LNCaP clone FGC (cell line): Measurements from ENCODE around the gene TAF1.
"Not testable (repeated sequence)": the region's sequence is repeated elsewhere in the genome, so short reads cannot be mapped to it uniquely, and the experiment has no call there.

ENCODE experiments used
- DNase-seq: peaks from one replicate; pipeline ENCODE4 v3.0.0-alpha.2; 2011; ENCODE audit warnings: low read depth
- H3K4me3 ChIP-seq: 2 replicates; pipeline ENCODE4 v1.5.1; 2011; ENCODE audit warnings: mild to moderate bottlenecking, low read depth, low read length, control low read depth
- TF ChIP-seq, protein P1 (sequence below): IDR thresholded peaks from 2 replicates; pipeline ENCODE4 v1.5.1; 2012; ENCODE audit warnings: mild to moderate bottlenecking; ENCODE audit not compliant: control insufficient read depth, insufficient read depth; ENCODE audit errors: extremely low read depth

TAF1 gene

DNA sequence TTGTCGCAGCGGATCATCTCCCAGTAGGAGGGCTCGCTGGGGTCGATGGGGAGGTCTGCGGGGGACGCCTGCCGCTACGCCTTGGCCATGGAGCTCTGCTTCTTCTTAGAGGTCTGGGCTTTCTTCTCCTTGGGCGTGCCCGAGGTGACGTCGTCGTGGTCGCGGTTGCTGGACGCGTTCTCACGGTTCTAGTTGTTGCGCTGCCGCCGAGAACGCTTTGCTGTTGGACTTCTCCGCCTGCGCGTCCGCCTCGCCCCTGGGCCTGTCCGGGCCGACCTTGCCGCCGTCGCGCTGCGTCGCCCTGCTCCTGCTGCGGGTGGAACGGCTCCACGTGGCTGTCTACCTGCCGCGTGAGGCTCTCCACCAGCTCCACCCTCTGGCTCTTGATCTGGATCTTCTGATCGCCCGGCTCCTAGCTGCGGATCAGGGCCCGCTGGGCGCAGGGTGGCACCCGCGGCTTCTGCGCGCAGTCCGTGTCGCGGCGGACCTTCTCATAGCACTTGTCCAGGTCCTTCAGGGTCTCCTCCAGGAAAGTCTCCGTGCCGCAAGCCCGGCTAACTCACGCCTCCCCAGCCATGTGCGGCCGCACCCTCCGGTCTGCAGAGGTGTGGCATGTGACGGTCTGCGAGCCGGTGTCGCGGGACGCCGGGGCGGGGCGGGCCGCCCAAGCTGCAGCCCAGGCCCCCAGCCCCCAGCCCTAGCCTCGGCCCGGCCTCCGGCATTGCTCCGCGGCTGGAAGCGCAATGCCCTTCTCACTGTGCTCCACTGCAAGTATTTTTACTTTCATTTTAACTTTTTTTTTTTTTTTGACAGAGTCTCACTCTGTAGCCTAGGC, 126.3 kb downstream of the TAF1 start:
- H3K4me3 ChIP-seq: no peak overlapping the region
- no peak for DNase-seq
- TF ChIP-seq, protein P1, sequence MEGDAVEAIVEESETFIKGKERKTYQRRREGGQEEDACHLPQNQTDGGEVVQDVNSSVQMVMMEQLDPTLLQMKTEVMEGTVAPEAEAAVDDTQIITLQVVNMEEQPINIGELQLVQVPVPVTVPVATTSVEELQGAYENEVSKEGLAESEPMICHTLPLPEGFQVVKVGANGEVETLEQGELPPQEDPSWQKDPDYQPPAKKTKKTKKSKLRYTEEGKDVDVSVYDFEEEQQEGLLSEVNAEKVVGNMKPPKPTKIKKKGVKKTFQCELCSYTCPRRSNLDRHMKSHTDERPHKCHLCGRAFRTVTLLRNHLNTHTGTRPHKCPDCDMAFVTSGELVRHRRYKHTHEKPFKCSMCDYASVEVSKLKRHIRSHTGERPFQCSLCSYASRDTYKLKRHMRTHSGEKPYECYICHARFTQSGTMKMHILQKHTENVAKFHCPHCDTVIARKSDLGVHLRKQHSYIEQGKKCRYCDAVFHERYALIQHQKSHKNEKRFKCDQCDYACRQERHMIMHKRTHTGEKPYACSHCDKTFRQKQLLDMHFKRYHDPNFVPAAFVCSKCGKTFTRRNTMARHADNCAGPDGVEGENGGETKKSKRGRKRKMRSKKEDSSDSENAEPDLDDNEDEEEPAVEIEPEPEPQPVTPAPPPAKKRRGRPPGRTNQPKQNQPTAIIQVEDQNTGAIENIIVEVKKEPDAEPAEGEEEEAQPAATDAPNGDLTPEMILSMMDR: no peak

DNA sequence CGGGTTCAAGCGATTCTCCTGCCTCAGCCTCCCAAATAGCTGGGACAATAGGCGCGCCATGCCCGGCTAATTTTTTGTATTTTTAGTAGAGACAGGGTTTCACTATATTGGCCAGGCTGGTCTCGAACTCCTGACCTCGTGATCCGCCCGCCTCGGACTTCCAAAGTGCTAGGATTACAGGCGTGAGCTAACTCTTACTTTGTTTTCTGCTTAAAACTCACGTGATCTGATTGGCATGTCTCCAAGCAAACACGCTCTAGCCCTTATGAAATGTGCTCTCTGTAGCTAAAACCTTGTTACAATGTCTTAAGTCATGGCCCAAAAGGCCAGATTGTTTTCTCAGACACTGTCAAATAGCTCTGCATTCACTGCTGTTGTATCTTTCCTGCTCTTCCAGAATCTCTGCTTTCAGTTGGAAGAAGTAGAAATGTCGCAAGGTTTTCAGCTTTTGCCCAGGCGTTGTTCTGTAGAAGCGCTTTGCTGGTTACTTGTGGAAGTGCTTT, 127.0 kb downstream of the TAF1 start:
- H3K4me3 ChIP-seq: no peak overlapping the region
- TF ChIP-seq, protein P1: no peak
- no peak for DNase-seq

DNA sequence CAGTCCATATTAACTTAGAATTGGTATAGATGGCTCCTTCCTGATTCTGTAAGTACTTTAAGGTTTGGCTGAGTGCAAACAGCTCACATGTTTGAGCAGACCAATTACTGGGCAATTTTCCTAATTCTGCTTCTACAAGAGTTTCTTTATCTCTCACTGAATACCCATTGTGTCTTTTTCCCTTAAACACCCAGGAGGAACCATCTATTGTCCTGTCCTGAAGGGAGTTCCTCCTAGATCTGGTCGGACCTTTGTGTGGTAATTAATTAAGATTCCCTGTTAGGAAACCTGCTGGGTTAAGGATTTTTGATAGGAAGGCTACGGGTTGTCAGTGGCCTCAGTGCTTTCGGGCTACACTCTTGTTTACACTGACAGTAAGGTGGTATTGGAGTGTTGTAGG, 129.8 kb downstream of the TAF1 start:
- not testable (repeated sequence) for DNase-seq, H3K4me3 ChIP-seq

DNA sequence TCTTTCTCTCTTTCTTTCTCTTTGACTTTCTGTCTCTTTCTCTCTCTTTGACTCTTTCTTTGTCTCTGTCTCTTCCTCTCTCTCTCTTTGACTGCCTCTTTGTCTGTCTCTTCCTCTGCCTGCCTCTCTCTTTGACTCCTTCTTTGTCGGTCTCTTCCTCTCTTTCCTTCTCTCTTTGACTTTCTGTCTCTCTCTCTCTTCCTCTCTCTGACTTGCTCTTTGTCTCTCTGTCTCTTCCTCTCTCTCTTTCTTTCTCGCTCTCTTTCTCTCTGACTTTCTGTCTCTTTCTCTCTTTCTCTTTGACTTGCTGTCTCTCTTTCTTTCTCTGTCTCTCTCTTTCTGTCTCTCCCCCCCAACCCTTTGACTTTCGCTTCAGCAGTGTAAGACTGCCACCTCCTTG, 130.3 kb downstream of the TAF1 start:
- no peak overlapping the region for H3K4me3 ChIP-seq
- TF ChIP-seq, protein P1: no peak
- DNase-seq: no peak

DNA sequence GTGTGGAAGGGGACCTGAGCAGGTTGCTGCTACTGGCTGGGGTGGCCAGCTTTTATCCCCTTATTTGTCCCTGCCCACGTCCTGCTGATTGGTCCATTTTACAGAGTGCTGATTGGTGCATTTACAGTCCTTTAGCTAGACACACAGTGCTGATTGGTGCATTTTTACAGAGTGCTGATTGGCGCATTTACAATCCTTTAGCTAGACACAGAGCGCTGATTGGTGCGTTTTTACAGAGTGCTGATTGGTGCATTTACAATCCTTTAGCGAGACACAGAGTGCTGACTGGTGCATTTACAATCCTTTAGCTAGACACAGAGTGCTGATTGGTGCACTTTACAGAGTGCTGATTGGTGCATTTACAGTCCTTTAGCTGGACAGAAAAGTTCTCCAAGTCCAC, 135.9 kb downstream of the TAF1 start:
- not testable (repeated sequence) for H3K4me3 ChIP-seq, DNase-seq

DNA sequence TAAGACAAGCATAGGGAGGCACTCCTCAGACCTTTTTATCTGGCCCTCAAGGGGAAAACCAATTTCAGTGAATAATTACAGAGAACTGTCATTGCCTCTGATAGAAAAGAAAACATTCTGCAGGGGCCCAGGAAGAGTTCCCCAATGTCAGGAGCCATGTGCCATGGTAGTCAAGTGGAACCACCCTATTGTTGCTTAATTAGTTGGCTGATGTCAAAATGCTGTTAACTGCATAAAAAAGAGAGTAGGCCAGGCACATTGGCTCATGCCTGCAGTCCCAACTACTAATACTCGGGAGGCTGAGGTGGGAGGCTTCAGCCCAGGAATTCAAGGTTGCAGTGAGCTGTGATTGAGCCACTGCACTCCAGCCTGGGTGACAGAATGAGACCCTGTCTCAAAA, 138.2 kb downstream of the TAF1 start:
- no peak overlapping the region for H3K4me3 ChIP-seq
- DNase-seq: no peak
- TF ChIP-seq, protein P1: no peak

DNA sequence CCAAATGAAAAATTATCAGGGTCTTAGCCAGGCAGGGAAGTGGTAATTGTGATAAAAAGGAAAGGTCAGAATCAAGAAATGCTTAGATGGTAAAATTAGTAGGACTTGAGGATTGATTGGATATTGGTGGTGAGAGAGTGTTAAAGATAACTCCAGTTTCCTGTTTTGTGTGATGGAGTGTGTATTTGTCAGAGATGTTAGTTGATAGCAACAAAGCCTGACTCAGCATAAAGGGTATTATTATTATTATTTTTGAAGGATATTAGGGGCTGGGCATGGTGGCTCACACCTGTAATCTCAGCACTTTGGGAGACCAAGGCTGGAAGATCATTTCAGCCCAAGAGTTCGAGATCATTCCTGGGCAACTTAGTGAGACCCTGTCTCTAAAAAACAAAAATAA, 143.1 kb downstream of the TAF1 start:
- DNase-seq: no peak
- TF ChIP-seq, protein P1: no peak
- no peak overlapping the region for H3K4me3 ChIP-seq

DNA sequence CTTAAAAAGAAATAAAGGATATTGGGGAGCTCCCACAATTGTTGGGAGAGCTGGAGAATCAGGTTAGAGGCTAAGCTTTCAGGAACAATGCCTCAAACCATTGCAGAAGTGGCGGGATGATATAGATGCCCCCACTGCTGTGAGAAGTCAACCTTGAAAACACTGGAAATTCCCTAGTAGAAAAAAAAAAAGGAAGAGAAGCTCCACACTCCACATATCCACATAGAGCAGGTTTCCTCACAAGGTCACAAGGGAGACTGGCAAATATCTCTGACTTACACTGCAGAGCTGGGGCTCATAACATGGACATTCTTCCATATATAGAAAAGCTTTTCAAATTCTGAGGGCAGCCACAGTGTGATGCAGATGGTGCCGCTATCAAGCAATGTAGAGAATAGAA, 144.0 kb downstream of the TAF1 start:
- DNase-seq: no peak
- no peak overlapping the region for H3K4me3 ChIP-seq
- TF ChIP-seq, protein P1: no peak

DNA sequence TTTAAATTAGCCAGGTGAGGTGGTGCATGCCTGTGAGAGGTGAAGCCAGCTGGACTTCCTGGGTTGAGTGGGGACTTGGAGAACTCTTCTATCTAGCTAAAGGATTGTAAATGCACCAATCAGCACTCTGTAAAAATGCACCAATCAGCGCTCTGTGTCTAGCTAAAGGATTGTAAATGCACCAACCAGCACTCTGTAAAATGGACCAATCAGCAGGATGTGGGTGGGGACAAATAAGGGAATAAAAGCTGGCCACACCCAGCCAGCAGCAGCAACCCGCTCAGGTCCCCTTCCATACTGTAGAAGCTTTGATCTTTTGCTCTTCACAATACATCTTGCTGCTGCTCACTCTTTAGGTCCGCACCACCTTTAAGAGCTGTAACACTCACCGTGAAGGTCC, 147.6 kb downstream of the TAF1 start:
- H3K4me3 ChIP-seq, DNase-seq: not testable (repeated sequence)
